ENCODE results near the gene RPL7A. TPM values are rescaled to one million over a fixed set of nuclear protein-coding genes. Genes with fewer than 3 reads are reported as not detected.

The RPL7A gene
- total and polyA plus RNA-seq, 12 donors: 859 to 3,182 (median 927) TPM

DNA sequence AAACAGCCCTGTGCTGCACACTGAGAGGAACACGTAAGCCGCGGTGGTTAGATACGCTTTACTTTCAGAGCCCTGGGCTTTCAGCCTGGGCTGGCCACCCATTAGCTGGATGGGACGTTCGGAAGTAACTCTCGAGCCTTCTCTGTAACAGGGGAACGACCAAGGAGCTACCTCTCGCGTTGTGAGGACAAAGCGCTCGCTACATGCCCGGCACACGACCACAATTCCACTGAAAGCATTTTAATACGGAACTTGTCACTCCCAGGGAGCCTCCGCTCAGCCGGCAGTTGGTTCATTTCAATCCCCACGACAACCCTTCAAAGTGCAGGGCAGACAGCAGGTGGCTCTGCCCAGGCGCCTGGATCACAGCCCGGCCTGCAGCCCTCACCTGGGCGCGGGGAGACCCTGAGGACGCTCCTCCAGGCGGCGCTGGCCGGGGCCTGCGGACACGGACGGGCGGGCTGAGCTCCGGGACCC lies 7.9 kb downstream of the RPL7A start:
- ATAC-seq (peak in 3 of 8 donors; percentile 3 to 11 (median 5)), DNase-seq (no peak)
- H3K4me1 ChIP-seq: peaks cover 7 to 47% (median 31%) of the 10 kb centered on the region in 9 donors
- H3K36me3 ChIP-seq: peaks cover 0 to 62% (median 29%) of the 10 kb centered on the region in 9 donors
- TF ChIP-seq, protein P1, sequence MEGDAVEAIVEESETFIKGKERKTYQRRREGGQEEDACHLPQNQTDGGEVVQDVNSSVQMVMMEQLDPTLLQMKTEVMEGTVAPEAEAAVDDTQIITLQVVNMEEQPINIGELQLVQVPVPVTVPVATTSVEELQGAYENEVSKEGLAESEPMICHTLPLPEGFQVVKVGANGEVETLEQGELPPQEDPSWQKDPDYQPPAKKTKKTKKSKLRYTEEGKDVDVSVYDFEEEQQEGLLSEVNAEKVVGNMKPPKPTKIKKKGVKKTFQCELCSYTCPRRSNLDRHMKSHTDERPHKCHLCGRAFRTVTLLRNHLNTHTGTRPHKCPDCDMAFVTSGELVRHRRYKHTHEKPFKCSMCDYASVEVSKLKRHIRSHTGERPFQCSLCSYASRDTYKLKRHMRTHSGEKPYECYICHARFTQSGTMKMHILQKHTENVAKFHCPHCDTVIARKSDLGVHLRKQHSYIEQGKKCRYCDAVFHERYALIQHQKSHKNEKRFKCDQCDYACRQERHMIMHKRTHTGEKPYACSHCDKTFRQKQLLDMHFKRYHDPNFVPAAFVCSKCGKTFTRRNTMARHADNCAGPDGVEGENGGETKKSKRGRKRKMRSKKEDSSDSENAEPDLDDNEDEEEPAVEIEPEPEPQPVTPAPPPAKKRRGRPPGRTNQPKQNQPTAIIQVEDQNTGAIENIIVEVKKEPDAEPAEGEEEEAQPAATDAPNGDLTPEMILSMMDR (IDR thresholded peaks at IDR 0.05): peak in 1 of 9 donors; percentile 30
- peak overlapping the region; percentile 29 to 93 (median 82) for H3K27ac ChIP-seq
- 1% methylated on average over 26 to 31 of the region's 31 CpGs for WGBS, 2 donors
- intact Hi-C loops (cut with DNase I): loop anchor here in 2 of 10 donors (1.0 to 10.0 kb wide), 2 partner anchors 59 to 130 kb away; partner anchors contain the start of gene REXO4 (in 1 of the 2)
- H3K27me3 ChIP-seq: no peaks in the 10 kb centered on the region
- H3K9me3 ChIP-seq: no peaks in the 10 kb centered on the region
- peak overlapping the region; percentile 58 to 97 (median 88) for H3K4me3 ChIP-seq

DNA sequence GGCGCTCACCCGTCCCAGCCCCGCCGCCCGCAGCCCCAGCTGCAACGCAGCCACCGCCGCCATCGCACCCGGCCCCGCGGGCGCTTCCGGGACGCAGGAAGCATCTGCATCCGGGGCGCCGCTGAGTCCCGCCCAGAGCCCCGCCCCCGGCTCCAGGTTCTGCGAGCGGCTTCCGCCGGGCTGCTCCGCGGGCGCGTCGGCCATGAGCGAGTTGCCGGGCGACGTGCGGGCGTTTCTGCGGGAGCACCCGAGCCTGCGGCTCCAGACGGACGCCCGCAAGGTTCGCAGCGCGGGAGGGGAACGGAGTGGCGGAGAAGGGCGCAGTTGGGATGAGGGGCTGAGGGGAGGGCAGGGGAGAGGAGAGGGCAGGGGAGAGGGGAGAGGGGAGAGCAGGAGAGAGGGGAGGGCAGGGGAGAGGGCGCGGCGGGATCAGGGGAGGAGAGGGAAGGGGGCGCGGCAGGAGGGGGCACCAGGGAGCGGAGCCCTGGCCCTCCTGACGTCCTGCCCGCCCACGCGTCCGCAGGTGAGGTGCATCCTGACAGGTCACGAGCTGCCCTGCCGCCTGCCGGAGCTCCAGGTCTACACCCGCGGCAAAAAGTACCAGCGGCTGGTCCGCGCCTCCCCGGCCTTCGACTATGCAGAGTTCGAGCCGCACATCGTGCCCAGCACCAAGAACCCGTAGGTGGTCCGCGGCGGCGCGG lies 8.5 kb downstream of the RPL7A start, which contains the start of the genes SURF1 and SURF2:
Gene SURF1, minus strand, starts transcription at position 97 of the 701 bp plus-strand sequence. Its CDS starts 34 bp downstream, at position 63.
Gene SURF2, plus strand, starts transcription at position 160 of the 701 bp plus-strand sequence. Its CDS starts 43 bp downstream, at position 203.
- ATAC-seq: peak; percentile 86 to 97 (median 90)
- peaks cover 0 to 62% (median 23%) of the 10 kb centered on the region in 9 donors for H3K36me3 ChIP-seq
- H3K27ac ChIP-seq: peak within 1 kb of the TSS; percentile 29 to 93 (median 82)
- TF ChIP-seq, protein P1 (IDR thresholded peaks at IDR 0.05): peak in 1 of 9 donors; percentile 11
- peaks cover 7 to 47% (median 31%) of the 10 kb centered on the region in 9 donors for H3K4me1 ChIP-seq
- WGBS, 2 donors: 1 to 2% methylated on average over 72 to 76 of the region's 78 CpGs
- no peaks in the 10 kb centered on the region for H3K27me3 ChIP-seq
- H3K9me3 ChIP-seq: no peaks in the 10 kb centered on the region
- peak within 1 kb of the TSS; percentile 58 to 97 (median 88) for H3K4me3 ChIP-seq
- intact Hi-C loops (cut with DNase I): loop anchor here in 2 of 10 donors (1.0 to 10.0 kb wide), 2 partner anchors 58 to 130 kb away; partner anchors contain the start of gene REXO4 (in 1 of the 2)
- peak; percentile 88 to 90 for DNase-seq

DNA sequence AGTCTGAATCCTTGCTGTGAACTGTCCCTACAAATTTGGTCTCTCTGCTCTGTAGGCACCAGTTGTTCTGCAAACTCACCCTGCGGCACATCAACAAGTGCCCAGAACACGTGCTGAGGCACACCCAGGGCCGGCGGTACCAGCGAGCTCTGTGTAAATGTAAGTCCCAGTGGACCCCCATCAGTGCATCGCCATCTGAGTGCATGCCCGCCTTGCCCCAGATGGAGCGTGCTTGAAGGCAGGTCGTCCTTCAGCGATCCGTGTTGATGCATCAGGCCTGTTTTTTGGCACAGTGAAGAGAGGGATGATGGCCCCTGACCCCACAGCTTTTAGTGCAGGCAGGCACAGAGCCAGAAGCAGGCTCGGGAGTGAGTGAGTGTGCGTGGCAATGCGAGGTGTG lies 9.6 kb downstream of the RPL7A start:
- WGBS, 2 donors: 84 to 85% methylated on average over 14 of the region's 14 CpGs
- H3K9me3 ChIP-seq: no peaks in the 10 kb centered on the region
- TF ChIP-seq, protein P1 (IDR thresholded peaks at IDR 0.05): no peak
- ATAC-seq: no peak
- peak overlapping the region in 2 of 10 donors; percentile 95 to 96 for H3K4me3 ChIP-seq
- H3K27me3 ChIP-seq: no peaks in the 10 kb centered on the region
- H3K27ac ChIP-seq: peak overlapping the region in 1 of 10 donors; percentile 4
- H3K4me1 ChIP-seq: peaks cover 7 to 47% (median 31%) of the 10 kb centered on the region in 9 donors
- intact Hi-C loops (cut with DNase I): loop anchor here in 1 of 10 donors (10.0 kb wide), 1 partner anchor 57 kb away; the partner anchor contains the start of gene REXO4
- H3K36me3 ChIP-seq: peaks cover 0 to 62% (median 22%) of the 10 kb centered on the region in 9 donors
- no peak for DNase-seq
